Measurements from ENCODE around the gene SLC44A3.

The SLC44A3 gene

GRCh38 chr1:94907136-94907535 is 87.0 kb downstream of the SLC44A3 start:
- TF ChIP-seq CTCF (IDR thresholded peaks at IDR 0.05; ENCODE audit: insufficient read depth, low read depth, low read length, missing control alignments) = no peak
- no peak overlapping the region for H3K4me3 ChIP-seq (ENCODE audit: low read length)
- no peak for DNase-seq (ENCODE audit: low read depth)

GRCh38 chr1:94908190-94908589 is 88.0 kb downstream of the SLC44A3 start:
- H3K4me3 ChIP-seq (ENCODE audit: low read length) = no peak overlapping the region
- no peak for TF ChIP-seq CTCF (IDR thresholded peaks at IDR 0.05; ENCODE audit: insufficient read depth, low read depth, low read length, missing control alignments)
- no peak for DNase-seq (ENCODE audit: low read depth)

- DNase-seq (ENCODE audit: low read depth) = no peak
- TF ChIP-seq CTCF (IDR thresholded peaks at IDR 0.05; ENCODE audit: insufficient read depth, low read depth, low read length, missing control alignments) = no peak
- no peak overlapping the region for H3K4me3 ChIP-seq (ENCODE audit: low read length)
Observed at GRCh38 chr1:94908965-94909364, 88.8 kb downstream of the SLC44A3 start.

GRCh38 chr1:94909486-94909885 is 89.3 kb downstream of the SLC44A3 start:
- no peak overlapping the region for H3K4me3 ChIP-seq (ENCODE audit: low read length)
- no peak for TF ChIP-seq CTCF (IDR thresholded peaks at IDR 0.05; ENCODE audit: insufficient read depth, low read depth, low read length, missing control alignments)
- DNase-seq (ENCODE audit: low read depth) = no peak

- TF ChIP-seq CTCF (IDR thresholded peaks at IDR 0.05; ENCODE audit: insufficient read depth, low read depth, low read length, missing control alignments) = no peak
- no peak for DNase-seq (ENCODE audit: low read depth)
- no peak overlapping the region for H3K4me3 ChIP-seq (ENCODE audit: low read length)
Observed at GRCh38 chr1:94912263-94913184, 92.4 kb downstream of the SLC44A3 start.

GRCh38 chr1:94917251-94917650 is 97.1 kb downstream of the SLC44A3 start:
- DNase-seq (ENCODE audit: low read depth) = no peak
- H3K4me3 ChIP-seq (ENCODE audit: low read length) = no peak overlapping the region
- TF ChIP-seq CTCF (IDR thresholded peaks at IDR 0.05; ENCODE audit: insufficient read depth, low read depth, low read length, missing control alignments) = no peak

Data from epithelial cell of esophagus (primary cell).